Adrenal gland (tissue), 5 donors: Measurements from ENCODE around the gene KATNAL2.

ENCODE experiments used
- CTCF ChIP-seq, 6 experiments: fragments of 450-650 bp in 4 of 6; fragments of 200-600 bp in 2 of 6; sonication (generic) in 1 of 6; IDR thresholded peaks; 1 replicate in 5 of 6; 2 replicates in 1 of 6; pipeline versions ENCODE4 v1.5.1 to v1.8.0; 2016 to 2021; ENCODE audit warnings: antibody characterized with exemption in 6 of 6, mild to moderate bottlenecking in 2 of 6, moderate library complexity in 1 of 6
- POLR2A ChIP-seq, 2 donors: fragments of 450-650 bp; IDR thresholded peaks; one replicate each; pipeline ENCODE4 v1.6.1; 2017; ENCODE audit warnings: antibody characterized with exemption in 2 of 2, mild to moderate bottlenecking in 2 of 2, moderate library complexity in 1 of 2
- donor health status: DM: no; HTN: no; CAD: no.

GRCh38 chr18:47081578-47081977 lies 164.2 kb downstream of the KATNAL2 start:
- no peak for TF ChIP-seq CTCF (IDR thresholded peaks at IDR 0.05)
- no peak for TF ChIP-seq POLR2A (IDR thresholded peaks at IDR 0.05)
